A673 (cell line): ENCODE results near the gene KIAA0232.

ENCODE experiments used
- CTCF ChIP-seq: fragments of 300-800, 200-600 bp; sonication (generic); conservative IDR thresholded peaks from 2 replicates; pipeline ENCODE4 v1.5.1; 2017; ENCODE audit warnings: low read depth, mild to moderate bottlenecking, antibody characterized with exemption, low read length, moderate library complexity, mixed read lengths
- EZH2 ChIP-seq: fragments of 200-600 bp; sonication (generic); IDR thresholded peaks from 2 replicates; pipeline ENCODE4 v1.6.1; 2017; ENCODE audit warnings: borderline replicate concordance, low read depth, mild to moderate bottlenecking, mixed read lengths, antibody characterized with exemption, low read length; ENCODE audit not compliant: poor library complexity, severe bottlenecking

- no peak for TF ChIP-seq CTCF
- TF ChIP-seq EZH2, result no peak
These were observed 19.1 kb upstream of the KIAA0232 start for GRCh38 chr4:6763330-6763851.
